Stomach (tissue), 4 donors: ENCODE measurements around the gene LONP1.

Experiments
- EP300 ChIP-seq: sonication (generic); formaldehyde crosslinking; IDR thresholded peaks from one replicate; pipeline ENCODE4 v1.6.1; 2017; ENCODE audit warnings: antibody characterized with exemption
- POLR2A ChIP-seq, 4 donors: fragments of 450-650 bp; IDR thresholded peaks; one replicate each; pipeline ENCODE4 v1.6.1; 2016; ENCODE audit warnings: antibody characterized with exemption in 4 of 4, control low read depth in 2 of 4, mild to moderate bottlenecking in 1 of 4, moderate library complexity in 1 of 4
- TF ChIP-seq, protein P1 (sequence below), 7 experiments: fragments of 450-650 bp in 4 of 7; fragments of 200-600 bp in 3 of 7; sonication (generic) in 3 of 7; IDR thresholded peaks; one replicate each; pipeline ENCODE4 v1.5.1; 2016 to 2019; ENCODE audit warnings: antibody characterized with exemption in 7 of 7, control low read depth in 2 of 7, mild to moderate bottlenecking in 1 of 7

DNA sequence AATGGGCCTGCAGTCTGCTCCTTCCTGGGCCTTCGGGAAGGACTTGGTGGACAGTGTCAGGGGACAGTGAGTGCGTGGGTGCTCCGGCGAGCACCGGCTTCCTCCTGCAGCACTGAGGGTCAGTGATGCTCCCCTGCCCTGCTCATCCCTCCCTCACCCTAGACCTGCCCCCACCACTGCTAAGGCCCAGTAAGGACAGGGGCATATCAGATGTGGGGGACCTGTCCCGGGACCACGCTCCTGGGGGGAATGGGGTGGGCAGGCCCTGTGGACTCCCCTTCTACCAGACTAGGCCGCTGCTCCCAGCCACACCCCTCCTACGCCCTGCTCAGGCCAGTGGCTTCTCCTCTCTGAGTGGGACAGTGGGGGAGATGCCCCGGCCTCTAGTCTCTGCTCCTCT lies 42.8 kb downstream of the LONP1 start:
- TF ChIP-seq, protein P1, sequence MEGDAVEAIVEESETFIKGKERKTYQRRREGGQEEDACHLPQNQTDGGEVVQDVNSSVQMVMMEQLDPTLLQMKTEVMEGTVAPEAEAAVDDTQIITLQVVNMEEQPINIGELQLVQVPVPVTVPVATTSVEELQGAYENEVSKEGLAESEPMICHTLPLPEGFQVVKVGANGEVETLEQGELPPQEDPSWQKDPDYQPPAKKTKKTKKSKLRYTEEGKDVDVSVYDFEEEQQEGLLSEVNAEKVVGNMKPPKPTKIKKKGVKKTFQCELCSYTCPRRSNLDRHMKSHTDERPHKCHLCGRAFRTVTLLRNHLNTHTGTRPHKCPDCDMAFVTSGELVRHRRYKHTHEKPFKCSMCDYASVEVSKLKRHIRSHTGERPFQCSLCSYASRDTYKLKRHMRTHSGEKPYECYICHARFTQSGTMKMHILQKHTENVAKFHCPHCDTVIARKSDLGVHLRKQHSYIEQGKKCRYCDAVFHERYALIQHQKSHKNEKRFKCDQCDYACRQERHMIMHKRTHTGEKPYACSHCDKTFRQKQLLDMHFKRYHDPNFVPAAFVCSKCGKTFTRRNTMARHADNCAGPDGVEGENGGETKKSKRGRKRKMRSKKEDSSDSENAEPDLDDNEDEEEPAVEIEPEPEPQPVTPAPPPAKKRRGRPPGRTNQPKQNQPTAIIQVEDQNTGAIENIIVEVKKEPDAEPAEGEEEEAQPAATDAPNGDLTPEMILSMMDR (IDR thresholded peaks at IDR 0.05): no peak
- TF ChIP-seq POLR2A (IDR thresholded peaks at IDR 0.05) (no peak), EP300 (no peak)
